Right cardiac atrium (tissue), 5 donors: ENCODE measurements around the gene TSPAN9. TPM values are rescaled to one million over a fixed set of nuclear protein-coding genes. Genes with fewer than 3 reads are reported as not detected.

ENCODE experiments used
- ATAC-seq, 2 donors: fragments of 200-7000 bp; cut with Tn5 transposase; one replicate each; pipeline versions ENCODE4 v1.8.0 to v1.9.1; 2020; ENCODE audit warnings: moderate library complexity in 2 of 2, mild to moderate bottlenecking in 1 of 2
- DNase-seq, 3 donors: peaks; one replicate each; pipeline ENCODE4 v3.0.0-alpha.2; 2020
- H3K27ac ChIP-seq: one replicate; pipeline ENCODE4 v1.5.1; 2013; ENCODE audit warnings: mild to moderate bottlenecking, low read length, control low read depth, moderate library complexity
- H3K27me3 ChIP-seq: one replicate; pipeline ENCODE4 v1.6.1; 2013; ENCODE audit not compliant: control insufficient read depth, insufficient read depth
- H3K4me1 ChIP-seq: one replicate; pipeline ENCODE4 v1.6.1; 2013; ENCODE audit warnings: low read length; ENCODE audit not compliant: control insufficient read depth, insufficient read depth
- H3K4me3 ChIP-seq: one replicate; pipeline ENCODE4 v1.5.1; 2013; ENCODE audit warnings: low read length, control low read depth
- H3K9me3 ChIP-seq: one replicate; pipeline ENCODE4 v1.6.1; 2013; ENCODE audit warnings: low read length; ENCODE audit not compliant: control insufficient read depth
- WGBS: extraction: QIAGEN DNeasy Blood & Tissue Kit; methylation state at CpG from one replicate; pipeline ENCODE4 v1.1.7; 2013; 5-methylcytosine and 5-hydroxymethylcytosine counted together
- intact Hi-C, 4 donors: fragments of 100-400 bp; cut with DNase I; formaldehyde crosslinking; loops; one replicate each; pipeline versions ENCODE4 v1.11.0 to v1.14.0; 2022 to 2023
- polyA plus RNA-seq: library from polyadenylated mRNA; stranded (reverse); fragments of 200-250 nt; gene quantifications from one replicate; pipeline ENCODE4 v1.2.3, GENCODE V29; 2013
- total RNA-seq, 4 donors: library from RNA; stranded (reverse); fragmentation: NEBNext Ultra II Directional; extraction: Animal tissue kit (Norgen Biotek cat#: 25700); gene quantifications; one replicate each; pipeline ENCODE4 v1.2.1, GENCODE V29; 2021
- donor health status: healthy with polysubstance abuse.
- donor health status: DM: no; HTN: yes; CAD: no.
- donor health status: DM: no; HTN: no; CAD: no.
- donor health status: DM: no; HTN: yes; CAD: no; lungs with severe emphysema.
- donor health status: DM: yes; HTN: yes; CAD: no.

Gene TSPAN9
- total and polyA plus RNA-seq, 5 donors = 121 to 184 (median 161) TPM

DNA sequence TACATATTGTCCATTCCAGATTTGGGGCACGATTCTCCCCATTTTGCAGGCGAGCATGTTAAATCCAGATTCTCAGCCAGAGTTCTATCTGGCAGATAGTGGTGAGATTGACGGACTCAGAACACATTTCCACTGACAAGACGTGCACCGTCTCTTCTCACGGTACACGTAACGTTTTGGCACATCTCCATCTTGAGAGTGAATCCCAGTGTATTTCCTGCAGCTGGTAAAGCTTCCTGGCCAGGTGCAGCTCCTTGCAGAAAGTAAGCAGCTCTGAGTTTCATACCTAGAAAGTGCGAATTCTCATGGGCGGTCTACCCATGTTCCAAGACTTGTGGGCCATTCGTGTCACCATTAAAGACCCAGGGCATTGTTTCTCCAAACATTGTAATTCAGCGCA, 102.6 kb downstream of the TSPAN9 start:
- no peak overlapping the region for H3K4me3 ChIP-seq
- DNase-seq (no peak), ATAC-seq (no peak)
- intact Hi-C loops = no loop called here
- no peak overlapping the region for H3K27ac ChIP-seq
- 68% methylated on average over 12 of the region's 12 CpGs for WGBS
- no peaks in the 10 kb centered on the region for H3K27me3 ChIP-seq
- no peaks in the 10 kb centered on the region for H3K9me3 ChIP-seq
- H3K4me1 ChIP-seq = peaks cover 5% of the 10 kb centered on the region

DNA sequence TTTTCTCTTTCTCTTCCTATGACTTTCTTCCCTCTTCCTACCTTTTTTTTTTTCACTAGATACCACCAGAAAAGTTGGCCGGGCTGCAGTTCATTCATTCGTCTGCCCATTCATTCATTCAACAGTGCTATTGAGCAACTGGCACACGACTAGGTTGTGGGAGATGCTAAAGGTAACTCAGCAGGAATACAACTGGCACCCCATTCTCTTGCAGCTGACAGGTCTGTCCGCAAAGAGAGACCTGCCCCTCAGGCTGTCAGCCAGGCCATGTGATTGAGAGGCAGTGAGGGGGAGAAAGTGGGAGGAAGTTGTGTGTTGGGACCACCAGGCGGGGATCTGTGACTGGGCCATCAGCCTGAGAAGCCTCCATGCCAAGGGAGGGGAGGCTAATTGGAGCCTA, 105.2 kb downstream of the TSPAN9 start:
- no peaks in the 10 kb centered on the region for H3K9me3 ChIP-seq
- DNase-seq (peak in 1 of 3 donors; percentile 2), ATAC-seq (no peak)
- H3K4me1 ChIP-seq = peaks cover 18% of the 10 kb centered on the region
- H3K4me3 ChIP-seq = no peak overlapping the region
- 77% methylated on average over 5 of the region's 5 CpGs for WGBS
- H3K27ac ChIP-seq = no peak overlapping the region
- H3K27me3 ChIP-seq = no peaks in the 10 kb centered on the region
- intact Hi-C loops = no loop called here

DNA sequence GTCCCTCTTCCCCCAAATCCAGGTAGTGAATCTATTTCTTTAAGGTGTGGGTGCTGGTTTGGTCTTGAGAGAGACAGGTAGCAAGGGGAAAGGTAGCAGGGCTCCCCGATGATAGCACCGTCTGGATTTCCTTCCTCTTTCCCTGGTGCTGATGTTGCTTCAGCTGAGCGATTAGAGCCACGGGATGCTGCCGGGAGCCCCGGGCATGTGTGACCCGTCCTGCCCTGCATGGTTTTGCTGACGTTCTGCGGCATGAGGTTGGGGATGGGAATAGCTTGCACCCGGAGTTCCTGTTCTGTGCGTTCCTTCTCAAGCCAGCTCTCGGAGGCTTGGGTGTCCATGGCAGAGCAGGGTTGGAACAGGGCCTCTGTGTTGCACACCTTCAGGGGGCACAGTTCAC, 107.3 kb downstream of the TSPAN9 start:
- H3K27me3 ChIP-seq = no peaks in the 10 kb centered on the region
- H3K27ac ChIP-seq = peak overlapping the region; percentile 93
- ATAC-seq (no peak), DNase-seq (peak in 1 of 3 donors; percentile 38)
- intact Hi-C loops = no loop called here
- 71% methylated on average over 12 of the region's 12 CpGs for WGBS
- H3K4me1 ChIP-seq = peaks cover 26% of the 10 kb centered on the region
- no peaks in the 10 kb centered on the region for H3K9me3 ChIP-seq
- H3K4me3 ChIP-seq = no peak overlapping the region

DNA sequence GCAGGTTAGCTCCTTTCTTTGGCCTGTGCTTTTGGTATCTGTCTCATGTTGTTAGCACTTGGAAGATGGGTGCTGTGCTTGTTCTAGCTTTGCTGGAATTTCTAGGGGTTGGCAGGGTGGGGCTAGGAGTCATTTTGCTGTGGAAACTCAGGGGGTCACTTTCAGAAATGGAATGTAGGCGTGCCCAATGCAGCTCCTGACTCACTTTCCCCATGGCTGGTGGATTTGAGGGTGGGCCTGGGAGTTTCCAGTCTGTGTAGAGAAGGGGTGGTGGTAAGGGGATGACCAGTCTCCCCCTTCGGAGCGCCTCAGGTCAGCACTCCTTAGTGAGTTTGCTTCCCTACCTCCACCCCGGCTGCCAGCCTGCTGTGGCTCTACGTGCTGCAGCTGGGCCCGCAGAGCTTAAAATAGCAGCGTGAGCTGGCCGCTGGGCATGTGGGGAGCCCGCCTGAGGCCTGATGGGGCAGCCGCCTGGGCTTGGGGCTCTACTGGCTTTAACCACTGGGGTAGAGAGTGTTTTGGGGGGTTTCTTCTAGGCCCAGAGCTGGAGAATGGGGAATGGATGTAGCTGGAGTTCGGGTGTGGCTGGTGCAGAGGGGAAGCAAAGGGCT, 108.2 kb downstream of the TSPAN9 start:
- H3K27ac ChIP-seq = peak overlapping the region; percentile 93
- 76% methylated on average over 11 of the region's 11 CpGs for WGBS
- peaks cover 30% of the 10 kb centered on the region for H3K4me1 ChIP-seq
- H3K4me3 ChIP-seq = no peak overlapping the region
- ATAC-seq (peak; percentile 64 to 71), DNase-seq (peak in 2 of 3 donors; percentile 79)
- no peaks in the 10 kb centered on the region for H3K27me3 ChIP-seq
- intact Hi-C loops = loop anchor here in 1 of 4 donors (5.0 kb wide), 1 partner anchor 38 kb away; no protein-coding TSS in a partner anchor
- H3K9me3 ChIP-seq = no peaks in the 10 kb centered on the region

DNA sequence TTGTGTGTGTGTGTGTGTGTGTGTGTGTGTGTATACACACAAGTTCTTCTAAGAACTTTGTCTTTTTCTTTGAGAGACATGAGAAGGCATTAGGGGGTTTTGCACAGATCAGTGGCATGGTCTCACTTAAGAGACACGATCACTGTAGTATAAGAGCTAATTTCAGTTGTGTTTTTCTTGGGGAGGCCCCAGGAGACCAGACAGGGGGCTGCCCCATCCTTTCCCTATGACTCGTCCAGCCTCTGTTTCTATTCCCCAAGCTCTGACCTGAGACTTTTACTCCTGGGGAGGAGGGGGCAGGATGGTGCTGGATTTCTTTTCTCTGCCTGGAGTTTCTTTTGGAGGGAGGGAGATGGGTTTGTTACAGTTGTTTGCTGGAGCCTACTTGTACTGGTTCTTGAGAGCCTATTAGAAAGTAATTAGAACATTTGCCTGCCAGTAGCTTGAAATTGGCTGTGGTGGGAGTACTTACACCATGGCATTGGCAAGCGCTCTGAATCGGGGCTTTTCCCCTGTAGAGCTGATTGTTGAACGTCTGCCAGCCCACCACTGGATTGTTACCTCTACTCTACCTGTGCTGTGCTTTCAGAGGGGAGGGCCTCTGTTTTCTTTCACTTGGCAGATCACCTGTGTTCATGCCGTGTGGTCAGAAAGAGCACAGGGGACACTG, 109.5 kb downstream of the TSPAN9 start:
- DNase-seq = no peak
- no peak overlapping the region for H3K27ac ChIP-seq
- H3K4me3 ChIP-seq = no peak overlapping the region
- no peak for ATAC-seq
- H3K4me1 ChIP-seq = peaks cover 30% of the 10 kb centered on the region
- intact Hi-C loops = loop anchor here in 1 of 4 donors (5.0 kb wide), 1 partner anchor 39 kb away; no protein-coding TSS in a partner anchor
- no peaks in the 10 kb centered on the region for H3K27me3 ChIP-seq
- no peaks in the 10 kb centered on the region for H3K9me3 ChIP-seq
- WGBS = 70% methylated on average over 6 of the region's 6 CpGs

DNA sequence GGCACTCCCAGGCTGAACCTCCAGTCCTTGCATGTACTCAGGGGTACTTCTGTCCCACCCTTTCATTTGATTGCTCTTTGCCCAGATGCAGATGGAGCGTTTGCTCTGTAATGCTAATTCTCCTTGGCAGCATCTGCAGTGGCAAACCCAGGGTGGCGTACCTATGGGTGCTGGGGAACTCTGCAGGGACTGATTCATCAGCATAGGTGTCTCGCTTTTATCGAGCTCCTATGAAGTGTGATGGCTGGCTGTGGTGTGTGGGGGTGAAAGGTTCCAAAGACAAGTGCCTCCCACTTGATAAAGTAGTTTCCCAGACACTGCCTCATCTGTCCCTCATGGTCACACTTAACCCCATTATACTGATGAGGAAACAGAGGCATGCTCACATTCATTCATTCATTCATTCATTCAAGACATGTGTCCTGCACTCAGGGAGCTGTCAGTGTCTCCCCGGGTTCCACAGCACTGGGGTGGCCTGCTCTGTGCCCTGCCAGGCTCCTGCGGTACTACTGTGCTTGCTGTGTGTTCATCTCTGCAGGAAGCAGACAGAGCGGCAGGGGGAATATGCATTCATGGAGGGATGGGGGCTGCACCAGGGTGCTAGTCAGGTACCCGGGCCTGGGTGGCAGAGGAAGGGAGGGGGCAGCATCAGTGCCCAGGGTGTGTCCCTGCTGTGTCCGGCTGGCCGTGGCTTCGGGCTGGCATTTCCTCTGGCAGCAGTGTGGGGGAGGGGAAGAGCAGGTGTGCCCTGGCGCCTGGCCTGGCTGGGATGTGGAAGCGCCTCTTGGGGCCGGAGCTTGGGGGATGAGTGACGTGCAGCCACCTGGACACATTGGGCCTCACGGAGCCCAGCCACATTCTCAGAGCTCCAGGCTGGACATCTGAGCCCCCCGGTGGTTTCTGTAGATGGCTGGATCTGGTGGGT, 110.9 kb downstream of the TSPAN9 start:
- Histone ChIP-seq H3K27me3 (no peaks in the 10 kb centered on the region), H3K4me1 (peaks cover 30% of the 10 kb centered on the region), H3K4me3 (no peak overlapping the region), H3K27ac (no peak overlapping the region), H3K9me3 (no peaks in the 10 kb centered on the region)
- ATAC-seq = no peak
- WGBS = 73% methylated on average over 17 of the region's 17 CpGs
- peak in 1 of 3 donors; percentile 41 for DNase-seq
- intact Hi-C loops = loop anchor here in 1 of 4 donors (5.0 kb wide), 1 partner anchor 41 kb away; no protein-coding TSS in a partner anchor

DNA sequence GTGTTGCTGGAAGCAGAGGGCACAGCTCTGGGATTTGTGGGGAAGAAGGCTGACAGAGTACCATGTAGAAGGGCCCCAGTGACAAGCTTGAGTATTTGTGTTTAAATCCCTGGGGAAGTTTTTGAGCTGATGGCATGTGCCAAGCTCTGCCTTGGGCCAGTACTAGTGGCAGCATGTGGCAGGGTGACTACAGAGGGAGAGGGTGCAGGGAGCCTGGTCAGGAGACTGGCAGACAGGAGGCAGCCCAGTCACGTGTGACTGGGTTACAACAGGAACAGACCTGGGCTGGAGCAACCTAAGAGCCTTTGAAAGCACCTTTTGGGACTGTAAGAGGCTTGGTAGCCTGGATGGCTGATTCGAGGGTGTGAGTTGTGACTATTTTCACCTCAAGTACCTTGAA, 112.1 kb downstream of the TSPAN9 start:
- WGBS = 51% methylated on average over 2 of the region's 2 CpGs
- Histone ChIP-seq H3K27ac (no peak overlapping the region), H3K9me3 (no peaks in the 10 kb centered on the region), H3K4me3 (no peak overlapping the region), H3K27me3 (no peaks in the 10 kb centered on the region), H3K4me1 (peaks cover 35% of the 10 kb centered on the region)
- DNase-seq (no peak), ATAC-seq (no peak)
- intact Hi-C loops = loop anchor here in 1 of 4 donors (5.0 kb wide), 1 partner anchor 42 kb away; no protein-coding TSS in a partner anchor

DNA sequence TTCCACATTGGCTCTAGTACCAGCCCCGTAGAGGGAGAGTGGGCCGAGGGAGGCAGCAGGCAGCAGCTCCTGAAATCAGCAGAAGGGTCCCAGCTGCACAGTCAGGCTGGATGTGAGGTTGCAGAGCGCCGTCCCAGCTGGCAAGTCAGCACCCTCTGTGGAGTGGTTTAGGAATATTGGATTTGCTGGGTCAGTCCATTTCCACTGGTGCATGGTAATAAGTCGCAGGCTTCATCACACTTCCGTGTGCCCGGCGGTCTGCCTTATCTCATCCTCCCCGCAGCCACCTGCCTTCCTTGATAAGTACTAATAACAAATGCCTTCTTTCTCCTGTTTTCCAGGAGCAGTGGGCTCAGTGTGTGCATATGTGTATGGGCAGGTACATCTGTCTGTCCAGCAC, 112.9 kb downstream of the TSPAN9 start:
- ATAC-seq (no peak), DNase-seq (no peak)
- Histone ChIP-seq H3K27me3 (no peaks in the 10 kb centered on the region), H3K4me1 (peaks cover 30% of the 10 kb centered on the region), H3K9me3 (no peaks in the 10 kb centered on the region), H3K4me3 (no peak overlapping the region), H3K27ac (no peak overlapping the region)
- 44% methylated on average over 9 of the region's 9 CpGs for WGBS
- intact Hi-C loops = loop anchor here in 1 of 4 donors (10.0 kb wide), 1 partner anchor 45 kb away; no protein-coding TSS in a partner anchor

DNA sequence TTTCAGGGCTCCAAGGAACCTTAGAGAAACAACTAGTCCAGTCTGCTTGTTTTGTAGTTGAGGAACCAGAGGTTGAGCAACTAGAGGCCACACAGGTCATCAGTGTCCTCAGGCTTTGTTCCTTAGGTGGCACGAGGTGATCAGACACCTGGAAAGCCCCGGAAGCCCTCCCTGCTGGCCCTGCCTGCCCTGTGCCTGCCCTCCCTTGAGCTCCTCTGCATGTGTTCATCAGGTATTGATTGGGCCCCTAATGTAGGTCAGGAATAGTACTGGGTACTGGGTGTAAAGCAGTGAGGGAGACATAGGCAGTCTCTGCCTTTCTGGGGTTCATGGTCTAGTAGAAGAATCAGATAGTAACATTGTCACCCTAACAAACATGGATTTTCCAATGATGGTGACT, 114.3 kb downstream of the TSPAN9 start:
- no peaks in the 10 kb centered on the region for H3K9me3 ChIP-seq
- WGBS = 91% methylated on average over 2 of the region's 2 CpGs
- DNase-seq (no peak), ATAC-seq (no peak)
- H3K4me3 ChIP-seq = no peak overlapping the region
- intact Hi-C loops = loop anchor here in 1 of 4 donors (10.0 kb wide), 1 partner anchor 47 kb away; no protein-coding TSS in a partner anchor
- peaks cover 22% of the 10 kb centered on the region for H3K4me1 ChIP-seq
- no peak overlapping the region for H3K27ac ChIP-seq
- no peaks in the 10 kb centered on the region for H3K27me3 ChIP-seq

DNA sequence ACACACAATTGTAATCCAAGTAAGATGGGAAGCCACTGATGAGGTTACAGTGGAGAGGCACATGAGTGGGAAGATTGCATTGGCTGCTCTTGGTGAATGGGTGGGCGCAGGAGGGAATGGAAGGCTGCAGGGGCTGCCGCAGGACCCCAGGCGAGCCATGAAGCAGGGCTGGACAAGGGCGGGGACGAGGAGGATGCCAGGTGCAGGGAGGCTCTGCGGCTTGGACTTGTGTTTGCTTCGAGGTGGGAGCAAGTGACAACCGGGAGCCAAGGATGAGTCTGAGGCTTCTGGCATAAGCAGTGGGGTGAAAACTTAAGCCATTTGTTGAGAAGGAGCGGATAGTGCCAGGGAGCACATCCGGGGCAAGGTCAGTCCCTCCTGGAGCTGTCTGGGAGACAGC, 115.0 kb downstream of the TSPAN9 start:
- 93% methylated on average over 10 of the region's 10 CpGs for WGBS
- H3K27ac ChIP-seq = no peak overlapping the region
- DNase-seq = no peak
- H3K9me3 ChIP-seq = no peaks in the 10 kb centered on the region
- intact Hi-C loops = loop anchor here in 1 of 4 donors (10.0 kb wide), 1 partner anchor 47 kb away; no protein-coding TSS in a partner anchor
- ATAC-seq = no peak
- H3K4me3 ChIP-seq = no peak overlapping the region
- H3K4me1 ChIP-seq = peaks cover 18% of the 10 kb centered on the region
- H3K27me3 ChIP-seq = no peaks in the 10 kb centered on the region
